Dermis blood vessel endothelial cell (primary cell): Measurements from ENCODE around the gene RUNX1. TPM values are rescaled to one million over a fixed set of nuclear protein-coding genes. Genes with fewer than 3 reads are reported as not detected.
A peak's percentile ranks its signal among the peaks of the same experiment; 100 is the strongest.

ENCODE experiments used
- DNase-seq: peaks from one replicate; pipeline ENCODE4 v3.0.0; 2010
- total RNA-seq: library from RNA; depleted of rRNA; stranded (reverse); fragments of >200 nt; gene quantifications from 2 replicates; pipeline ENCODE4 v1.2.3, GENCODE V29; 2014

Gene RUNX1
- total RNA-seq, 1 donor from 2014 or later, result 1.7 TPM

DNA sequence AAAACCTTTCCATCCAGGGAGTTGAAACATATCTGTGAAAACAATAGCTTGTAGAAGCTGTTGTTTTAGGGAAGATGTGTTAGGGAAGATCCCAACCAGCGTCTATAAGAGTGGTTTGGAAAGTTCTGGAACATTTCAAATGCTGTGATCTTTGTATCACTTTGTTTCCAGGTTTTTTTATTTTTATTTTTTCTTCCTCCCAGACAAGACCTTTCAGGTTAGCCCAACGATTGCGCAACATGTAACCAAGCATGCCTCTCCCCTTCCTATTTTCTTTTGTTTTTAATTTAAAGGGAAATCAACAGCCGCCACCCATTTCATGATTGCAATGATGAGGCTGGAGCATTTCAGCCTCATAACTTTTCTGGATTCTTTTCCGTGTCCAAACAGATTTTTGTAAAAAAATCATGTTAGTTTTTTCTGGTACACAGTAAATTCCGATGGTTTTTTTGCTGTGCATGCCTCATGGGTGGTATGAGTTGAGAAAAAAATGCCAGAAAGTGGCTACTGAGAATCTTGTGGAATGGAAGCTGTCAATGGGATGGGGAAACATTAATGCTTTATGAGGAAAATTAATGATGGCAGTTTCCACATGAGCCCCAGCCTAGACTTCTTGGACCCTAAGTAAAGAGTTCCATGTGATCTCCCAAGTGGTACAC, 109.3 kb downstream of the RUNX1 start:
- DNase-seq, result no peak

DNA sequence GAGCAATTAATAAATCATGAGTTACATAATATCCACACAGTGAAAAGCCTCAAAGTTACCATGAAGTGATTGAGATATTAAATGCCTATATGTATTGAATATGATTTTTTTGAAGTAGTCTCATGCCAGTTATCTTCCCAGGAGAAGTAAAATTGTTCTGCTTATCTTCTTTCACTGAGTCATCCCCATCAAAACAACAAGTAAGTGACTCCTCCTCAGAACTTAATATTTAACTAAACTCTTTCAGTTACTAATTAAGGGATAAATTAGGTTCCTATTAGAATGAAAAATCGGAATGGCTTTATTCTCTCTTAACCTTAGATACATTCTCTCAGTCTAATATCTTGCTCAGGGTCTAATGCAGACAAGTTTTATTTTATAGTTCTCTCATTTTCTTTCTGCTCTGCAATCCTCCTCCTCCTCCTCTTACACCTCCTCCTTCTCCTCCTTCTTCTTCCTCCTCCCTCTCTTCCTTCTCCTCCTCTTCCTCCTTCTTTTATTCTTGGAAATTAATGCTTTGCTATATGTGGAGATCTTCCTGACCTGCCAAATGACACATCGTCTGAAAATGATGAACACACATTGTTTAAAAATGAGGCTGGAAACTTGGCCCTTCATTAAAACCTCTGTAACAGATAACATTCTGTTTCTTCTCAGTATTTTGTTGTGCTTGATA, 110.9 kb downstream of the RUNX1 start:
- DNase-seq, result no peak

DNA sequence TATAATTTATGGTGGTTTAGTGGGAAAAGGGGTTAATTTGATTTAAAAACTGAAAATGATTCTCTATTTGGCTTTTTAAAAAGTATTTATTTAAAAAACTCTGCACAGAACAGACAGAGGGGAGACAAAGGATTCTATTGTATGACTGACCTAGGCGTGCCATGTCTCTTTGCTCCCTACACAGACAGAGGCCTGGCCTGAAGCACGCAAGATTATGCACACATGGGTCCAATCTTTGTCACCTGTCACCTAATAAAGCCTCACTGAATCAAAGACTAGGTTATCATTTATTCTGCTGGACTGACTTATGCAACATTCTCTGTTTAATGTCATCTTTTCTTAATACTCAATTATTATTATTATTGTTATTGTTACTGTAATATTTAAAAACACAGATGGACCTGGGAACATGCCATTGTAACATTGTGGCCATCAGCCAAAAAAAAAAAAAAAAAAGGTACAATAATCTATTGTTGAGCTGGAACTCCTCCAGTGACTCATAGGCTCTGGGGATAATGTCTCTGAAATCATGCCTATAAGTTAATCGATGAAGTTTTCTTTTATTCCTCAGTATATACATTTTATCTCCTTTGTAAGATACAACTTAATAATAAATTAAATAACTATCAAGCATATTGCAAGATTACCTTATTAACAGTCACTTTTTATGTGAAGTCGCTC, 112.1 kb downstream of the RUNX1 start:
- peak; percentile 52 for DNase-seq

DNA sequence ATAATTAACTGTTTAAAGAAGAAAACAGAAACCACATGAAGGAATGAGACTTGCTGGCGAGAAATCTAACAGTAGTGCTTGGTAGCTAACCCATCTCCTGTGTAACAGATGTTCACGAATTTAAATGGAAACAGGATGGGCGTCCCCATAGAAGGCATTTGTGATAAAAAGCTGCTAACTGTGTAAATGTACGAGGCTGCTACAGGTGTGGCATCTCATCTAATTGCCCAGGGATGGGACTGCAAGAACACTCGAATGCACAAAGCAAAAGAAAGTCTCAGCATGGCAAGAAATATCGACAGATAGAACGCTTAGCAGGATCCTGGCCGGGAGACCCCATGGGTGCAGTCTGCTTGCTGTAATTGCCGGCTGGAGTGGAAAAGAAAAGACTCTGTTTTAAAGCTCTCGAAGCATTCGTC, 112.7 kb downstream of the RUNX1 start:
- DNase-seq, result no peak

DNA sequence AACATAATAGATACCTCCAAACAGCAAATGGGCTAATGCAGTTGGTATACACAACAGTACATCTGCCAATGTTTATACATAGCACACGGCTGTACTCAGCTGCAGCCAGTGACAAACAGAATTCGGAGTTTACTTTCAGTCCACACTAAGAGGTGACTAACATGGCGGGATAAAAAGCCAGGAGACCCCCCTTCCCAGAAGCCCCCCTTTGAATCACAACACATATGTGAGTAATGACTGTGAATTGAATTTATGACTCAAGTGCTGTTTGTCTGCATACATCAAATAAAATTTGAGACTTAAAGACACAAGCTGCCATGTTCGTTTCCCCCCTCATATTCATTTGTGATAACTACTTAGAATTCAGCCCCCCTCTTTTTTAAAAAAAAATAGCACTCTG, 113.2 kb downstream of the RUNX1 start:
- DNase-seq, result no peak

DNA sequence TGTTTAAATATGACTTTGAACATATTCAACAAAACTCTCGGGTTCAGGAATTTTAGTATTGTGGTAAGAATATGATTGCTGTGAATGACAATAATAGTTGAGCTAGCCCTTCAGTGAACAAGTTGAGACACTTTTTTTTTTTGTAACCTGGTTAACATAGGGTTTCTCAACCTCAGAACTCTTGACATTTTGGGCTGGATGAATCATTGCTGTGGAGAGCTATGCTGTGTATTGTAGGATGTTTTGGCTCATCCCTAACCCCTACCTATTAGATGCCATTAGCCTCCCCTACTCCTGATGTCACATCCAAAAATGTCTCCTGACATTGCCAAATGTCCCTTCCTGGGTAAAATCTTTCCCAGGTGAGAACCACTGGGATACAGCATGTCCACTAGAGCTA, 113.7 kb downstream of the RUNX1 start:
- DNase-seq, result no peak

DNA sequence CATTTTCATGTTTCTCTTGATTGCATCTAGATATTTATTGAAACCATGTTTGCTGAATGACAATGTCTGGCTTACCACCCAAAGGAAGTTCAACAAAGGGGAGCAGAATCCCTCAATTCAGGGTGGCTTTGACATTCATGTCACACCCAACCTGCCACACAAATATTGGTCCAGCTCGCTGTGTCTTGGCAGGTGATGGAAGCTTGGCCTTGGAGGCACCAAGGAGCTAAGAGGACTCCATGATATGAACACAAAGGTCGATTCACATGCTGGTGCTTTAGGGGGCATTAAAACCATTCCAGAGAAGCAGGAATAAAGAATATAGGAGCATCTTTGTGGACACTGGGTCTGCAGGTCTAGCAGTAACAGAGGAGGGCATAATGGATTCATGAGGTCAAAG, 114.8 kb downstream of the RUNX1 start:
- DNase-seq, result no peak

DNA sequence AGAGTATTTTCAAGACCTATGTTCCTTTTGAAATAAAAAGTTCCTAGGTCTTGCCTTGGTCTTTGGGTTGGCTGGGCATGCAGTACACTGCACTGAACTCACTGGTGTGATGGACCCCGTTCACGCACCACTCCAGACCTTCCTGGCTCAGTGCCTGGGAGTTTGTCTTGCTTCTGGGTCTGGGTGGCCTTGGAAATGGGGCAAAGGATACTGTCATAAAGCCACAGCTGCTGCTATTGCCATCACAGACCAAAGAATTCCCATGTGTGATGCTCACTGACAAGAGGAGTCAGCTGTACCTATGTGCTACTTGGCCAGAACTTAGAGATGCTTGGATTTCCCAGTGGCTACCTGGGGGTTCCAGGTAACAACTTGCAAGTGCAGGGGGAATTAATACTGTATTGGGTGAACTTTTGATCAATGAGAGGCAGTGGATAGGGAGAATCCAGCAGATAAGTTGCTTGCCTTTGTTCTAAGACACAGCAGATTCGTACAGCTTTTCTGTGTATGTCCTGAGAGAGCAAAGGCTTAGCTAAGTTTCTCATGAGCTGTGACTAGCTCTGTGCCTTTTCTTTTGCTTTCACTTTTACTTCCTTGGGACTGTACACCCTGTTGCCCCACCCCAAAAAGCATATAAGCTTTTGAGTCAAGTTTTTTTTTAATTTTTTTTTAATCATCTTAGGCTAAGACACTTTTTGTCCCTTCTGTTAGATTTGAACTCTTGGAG, 115.3 kb downstream of the RUNX1 start:
- DNase-seq, result no peak

DNA sequence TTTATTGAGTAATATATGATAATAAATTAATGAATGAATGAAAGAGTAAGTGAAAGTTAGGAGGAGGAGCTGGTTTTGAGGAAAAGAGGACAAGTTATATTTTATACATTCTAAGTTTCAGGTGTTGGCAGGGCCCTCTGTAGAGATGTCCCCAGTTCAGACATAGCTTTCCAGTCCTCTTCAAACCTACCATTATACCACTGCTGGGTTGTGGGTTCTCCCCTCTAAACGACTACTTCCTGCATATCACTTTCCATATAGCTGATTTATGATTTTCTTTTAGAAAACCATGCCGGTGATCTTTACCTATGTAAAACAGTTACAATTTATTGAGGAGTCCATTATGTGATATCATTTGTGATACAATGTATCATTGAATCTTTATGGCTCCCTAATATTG, 116.9 kb downstream of the RUNX1 start:
- no peak for DNase-seq

DNA sequence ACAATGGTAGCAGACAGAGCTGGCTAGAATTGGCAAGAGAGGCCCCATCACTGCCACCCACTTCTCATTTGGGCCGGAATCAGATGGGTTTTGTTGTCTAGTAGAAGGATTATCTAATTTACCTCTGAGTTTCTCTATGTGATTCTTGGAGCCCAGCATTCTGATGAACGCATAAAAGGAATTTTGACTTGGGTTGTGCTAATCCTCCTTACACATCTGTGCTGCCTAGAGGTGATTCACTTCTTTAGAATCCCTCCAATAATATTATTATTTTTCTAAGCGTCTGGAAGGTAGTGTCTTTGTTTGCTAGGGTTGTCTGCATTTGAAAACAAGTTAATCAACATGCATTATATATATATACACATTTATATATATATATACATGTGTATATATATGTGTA, 118.1 kb downstream of the RUNX1 start:
- no peak for DNase-seq

DNA sequence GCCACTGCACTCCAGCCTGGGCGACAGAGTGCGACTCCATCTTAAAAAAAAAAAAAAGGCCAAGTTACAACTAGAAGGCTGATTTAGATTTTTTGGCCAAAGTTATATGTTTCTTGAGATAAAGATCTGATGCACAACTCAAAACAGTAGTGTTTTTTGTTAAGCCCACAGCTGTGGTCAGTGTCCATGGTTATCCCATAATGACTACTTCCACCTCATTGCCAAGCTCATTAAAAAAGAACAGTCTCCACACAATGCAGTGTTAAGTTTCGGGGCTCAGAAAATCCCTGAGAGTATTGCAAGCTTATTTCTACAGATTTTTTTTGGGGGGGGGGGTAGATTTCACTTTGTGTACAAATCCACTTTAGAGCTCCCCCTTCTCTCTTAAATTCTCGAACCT, 120.5 kb downstream of the RUNX1 start:
- no peak for DNase-seq

DNA sequence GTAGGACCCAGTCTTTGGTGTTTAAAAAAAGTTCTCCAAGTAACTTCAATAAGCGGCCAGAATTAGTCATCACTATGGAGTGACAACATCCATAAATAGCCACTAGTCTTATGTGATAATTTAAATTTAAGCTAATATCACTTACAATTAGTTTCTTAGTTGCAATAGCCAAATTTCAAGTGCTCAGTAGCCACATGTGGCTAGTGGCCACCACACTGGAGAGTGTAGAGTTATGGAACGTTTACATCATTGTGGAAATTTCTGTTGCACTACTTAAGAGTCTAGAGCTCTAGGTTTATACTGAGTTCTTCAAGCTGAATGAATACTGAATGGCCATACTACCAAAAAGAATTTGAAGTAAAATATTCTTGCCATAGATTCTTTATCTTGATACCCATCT, 121.1 kb downstream of the RUNX1 start:
- DNase-seq, result no peak

DNA sequence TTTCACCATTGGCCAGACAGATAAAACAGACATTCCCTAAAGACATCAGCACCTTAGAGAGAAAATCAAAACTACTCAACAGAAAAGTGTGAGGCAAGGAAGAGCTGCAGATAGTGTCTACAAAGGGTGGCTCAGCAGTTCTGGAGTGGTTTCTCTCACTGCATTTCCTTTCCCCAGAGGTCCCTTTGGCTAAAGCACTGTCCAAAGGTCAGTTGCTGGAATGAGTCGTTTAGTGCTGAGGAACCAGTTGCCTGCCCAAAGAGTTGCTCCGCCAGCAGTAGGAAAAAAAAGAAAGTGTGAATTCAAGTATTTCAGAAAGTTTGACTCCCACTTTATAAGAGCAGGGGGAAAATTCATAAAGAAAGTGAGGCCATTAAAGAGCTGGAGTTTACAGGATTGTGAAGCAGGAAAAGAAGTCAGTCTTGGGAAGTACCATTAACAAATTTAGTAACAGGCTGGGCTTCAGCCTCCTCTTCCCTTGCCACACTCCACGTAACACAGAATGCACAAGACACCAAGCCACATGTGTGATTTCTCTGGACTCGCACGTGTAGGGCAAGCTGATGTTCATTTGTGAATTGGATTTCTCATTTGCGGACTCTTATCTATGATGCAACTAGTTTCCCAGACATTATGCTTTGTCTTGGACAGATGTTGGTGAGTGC, 122.2 kb downstream of the RUNX1 start:
- no peak for DNase-seq

DNA sequence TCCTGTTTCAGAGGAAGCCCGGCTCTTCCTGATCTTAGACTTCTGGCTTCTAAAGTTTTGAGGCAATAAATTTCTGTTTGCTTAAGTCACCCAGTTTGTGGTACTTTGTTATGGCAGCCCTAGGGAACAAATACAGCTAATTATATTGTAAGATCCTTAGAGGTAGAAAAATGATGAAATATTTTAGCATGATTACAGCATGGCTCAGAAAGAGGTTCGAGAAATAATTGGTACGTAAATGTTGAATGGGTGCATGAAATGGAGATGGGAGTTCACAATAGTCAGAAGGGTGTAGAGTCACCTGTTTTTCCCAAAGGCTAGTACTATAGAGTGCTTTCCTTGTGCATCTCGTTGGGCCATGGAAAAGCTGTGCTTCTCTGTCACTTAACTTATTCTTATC, 123.5 kb downstream of the RUNX1 start:
- DNase-seq, result no peak

DNA sequence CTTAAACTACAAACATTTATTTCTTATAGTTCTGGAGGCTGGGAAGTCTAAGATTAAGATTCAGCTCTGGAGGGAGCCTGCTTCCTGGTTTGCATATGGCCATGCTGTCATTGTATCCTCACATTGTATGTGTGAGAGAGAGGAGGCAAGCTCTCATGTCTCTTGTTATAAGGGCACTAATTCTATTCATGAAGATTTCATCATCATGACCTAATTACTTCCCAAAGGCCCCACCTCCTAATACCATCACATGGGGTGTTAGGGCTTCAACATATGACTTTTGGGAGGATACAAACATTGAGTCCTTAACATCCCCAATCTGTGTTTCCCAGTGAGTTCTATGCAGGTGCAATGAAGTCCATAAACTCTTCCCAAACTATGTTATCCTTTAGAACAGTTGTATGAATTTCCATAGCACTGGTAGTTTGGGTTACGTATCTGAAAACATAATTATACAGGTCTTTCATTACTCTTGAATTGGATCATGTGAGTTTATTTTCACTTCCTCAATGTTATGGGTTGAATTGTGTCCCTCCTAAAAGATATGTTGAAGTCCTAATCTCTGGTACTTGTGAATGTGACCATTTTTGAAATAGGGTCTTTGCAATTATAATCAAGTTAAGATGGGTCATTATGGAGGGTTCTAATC, 124.2 kb downstream of the RUNX1 start:
- no peak for DNase-seq

DNA sequence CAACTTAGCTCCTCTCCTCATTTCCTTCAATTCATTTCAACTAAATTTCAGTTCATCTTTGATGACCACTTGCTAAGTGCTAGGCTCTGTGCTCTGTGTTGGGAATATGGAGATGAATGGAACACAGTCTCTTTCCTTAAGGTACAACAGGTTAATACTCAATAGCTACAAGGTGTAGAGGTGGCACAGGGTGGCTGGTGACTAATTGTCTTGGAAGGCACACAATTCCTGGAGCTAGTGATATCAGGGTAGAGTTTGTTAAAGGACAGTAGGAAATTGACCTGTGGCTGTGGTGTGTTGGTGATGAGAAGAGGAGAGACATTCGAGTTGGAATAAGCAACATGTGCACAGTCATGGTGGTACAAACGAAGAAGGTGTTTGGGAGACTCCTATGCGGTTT, 124.9 kb downstream of the RUNX1 start:
- no peak for DNase-seq

DNA sequence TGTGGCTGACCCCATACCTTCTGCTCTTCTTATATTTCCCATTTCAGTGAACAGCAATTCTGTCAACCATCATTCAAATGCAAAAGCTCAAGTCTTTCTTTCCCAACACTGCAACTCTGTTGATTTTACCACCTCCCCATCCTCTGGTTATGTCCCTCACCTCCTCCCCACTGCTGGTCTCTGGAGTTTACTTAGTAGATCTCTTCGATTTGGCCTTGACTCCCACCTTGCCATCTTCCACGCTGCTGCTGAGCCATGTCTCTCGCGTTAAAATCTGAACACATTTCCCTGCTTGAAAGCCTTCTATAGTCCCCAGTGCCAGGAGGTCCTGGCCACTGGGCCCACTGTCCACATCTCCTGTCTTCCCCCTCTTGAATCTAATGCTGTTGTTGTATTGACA, 125.5 kb downstream of the RUNX1 start:
- DNase-seq, result no peak

DNA sequence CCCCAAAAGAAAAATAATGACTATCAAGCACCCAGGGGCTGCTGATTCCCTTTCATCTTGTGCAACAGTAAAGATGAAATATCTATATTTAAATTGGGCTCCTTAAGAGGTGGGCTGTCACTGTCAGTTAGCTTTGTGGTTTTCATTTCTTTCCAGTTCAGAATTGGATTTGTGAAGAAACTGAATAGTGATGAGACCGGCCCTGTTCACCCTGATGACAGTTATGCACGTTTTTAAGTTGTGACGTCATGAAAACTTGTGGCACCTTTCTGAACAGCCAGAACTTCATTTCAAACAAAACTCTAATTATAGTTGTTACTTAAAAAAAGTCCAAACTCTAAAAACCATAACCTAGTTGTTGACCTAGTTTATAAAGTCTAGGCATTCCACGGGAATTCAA, 125.9 kb downstream of the RUNX1 start:
- no peak for DNase-seq

DNA sequence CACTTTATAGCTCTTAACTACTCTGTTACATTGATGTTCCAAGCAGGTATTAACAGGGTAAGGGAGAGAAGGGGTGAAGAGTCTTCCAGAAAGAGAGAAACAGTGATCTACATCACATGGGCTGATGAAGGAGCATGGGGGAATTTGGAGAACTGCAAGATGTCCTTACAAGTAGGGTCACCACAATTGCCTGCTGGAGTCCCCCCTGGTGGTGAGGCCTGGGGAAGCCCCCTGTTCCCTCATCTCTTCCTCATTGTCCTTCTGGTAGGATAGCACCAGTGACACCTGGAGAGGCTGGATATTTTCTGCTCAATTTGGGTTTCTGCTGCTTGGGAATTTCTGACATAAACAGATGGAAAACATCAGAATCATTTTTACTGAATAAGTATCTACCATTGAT, 126.6 kb downstream of the RUNX1 start:
- no peak for DNase-seq

DNA sequence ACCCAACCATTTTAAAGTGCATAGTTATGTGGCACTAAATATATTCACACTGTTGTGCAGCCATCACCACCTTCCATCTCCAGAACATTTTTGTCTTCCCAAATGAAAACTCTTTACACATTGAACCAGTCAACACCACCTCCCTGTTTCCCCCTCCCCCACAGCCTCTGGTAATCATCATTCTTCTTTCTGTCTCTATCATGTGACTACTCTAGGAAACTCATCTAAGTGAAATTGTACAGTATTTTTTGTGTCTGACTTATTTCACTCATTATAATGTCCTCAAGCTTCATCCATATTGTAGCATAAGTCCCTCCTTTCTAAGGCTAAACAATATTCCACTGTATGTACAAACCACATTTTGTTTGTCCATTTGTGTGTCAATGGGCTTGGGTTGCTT, 128.0 kb downstream of the RUNX1 start:
- no peak for DNase-seq

DNA sequence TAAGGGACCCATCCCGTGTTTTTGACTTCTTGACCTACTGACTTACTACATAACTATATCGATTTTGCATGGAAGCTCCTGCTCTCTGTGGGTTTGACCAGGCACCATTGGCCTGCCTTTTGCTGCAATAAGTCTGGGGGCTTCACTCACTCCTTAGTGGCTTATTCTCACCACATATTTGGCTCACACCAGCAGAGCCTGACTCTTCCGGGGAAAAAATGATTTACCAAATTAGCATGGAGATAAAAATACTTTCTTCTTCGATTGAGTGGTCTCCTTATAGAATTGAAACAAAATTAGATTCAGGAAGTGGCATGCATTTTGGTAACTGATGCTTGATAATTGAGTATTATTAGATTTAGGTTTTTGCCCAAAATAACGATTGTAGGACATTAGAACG, 129.7 kb downstream of the RUNX1 start:
- DNase-seq, result no peak

DNA sequence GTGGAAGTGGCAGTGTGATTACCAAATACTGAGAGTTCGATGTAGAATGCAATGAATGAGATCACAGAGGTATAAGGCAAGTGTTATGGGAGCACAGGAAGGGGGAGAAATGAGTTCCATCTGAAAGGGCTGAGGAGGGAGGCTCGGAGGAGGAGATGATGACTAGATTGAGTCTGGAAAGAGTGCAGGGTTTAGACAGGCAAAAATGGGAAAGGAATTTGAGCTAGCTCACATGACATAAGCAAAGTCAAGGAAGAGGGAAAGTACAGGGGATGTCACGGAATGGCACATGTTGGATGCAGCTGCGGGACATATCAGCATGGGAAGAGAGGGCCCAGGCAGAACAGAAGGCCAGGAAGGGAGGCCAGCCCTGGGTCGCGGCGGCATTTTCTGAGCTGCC, 132.7 kb downstream of the RUNX1 start:
- DNase-seq, result no peak
